Activated naive CD8-positive, alpha-beta T cell (primary cell): ENCODE data around the gene BABAM1.
A peak's percentile ranks its signal among the peaks of the same experiment; 100 is the strongest.

Source experiments
- H3K27ac Mint-ChIP-seq: one replicate; pipeline ENCODE4 v1.8.0; 2021; ENCODE audit warnings: mixed read lengths
- H3K27me3 Mint-ChIP-seq: one replicate; pipeline ENCODE4 v1.8.0; 2021; ENCODE audit warnings: mixed read lengths
- H3K36me3 Mint-ChIP-seq: one replicate; pipeline ENCODE4 v1.8.0; 2021; ENCODE audit warnings: mixed read lengths
- H3K4me1 Mint-ChIP-seq: one replicate; pipeline ENCODE4 v1.8.0; 2021; ENCODE audit warnings: low read depth, mixed read lengths
- H3K4me3 Mint-ChIP-seq: one replicate; pipeline ENCODE4 v1.8.0; 2021; ENCODE audit warnings: mild to moderate bottlenecking, mixed read lengths
- H3K9me3 Mint-ChIP-seq: one replicate; pipeline ENCODE4 v1.8.0; 2021; ENCODE audit warnings: low read depth, mixed read lengths

Gene BABAM1

DNA sequence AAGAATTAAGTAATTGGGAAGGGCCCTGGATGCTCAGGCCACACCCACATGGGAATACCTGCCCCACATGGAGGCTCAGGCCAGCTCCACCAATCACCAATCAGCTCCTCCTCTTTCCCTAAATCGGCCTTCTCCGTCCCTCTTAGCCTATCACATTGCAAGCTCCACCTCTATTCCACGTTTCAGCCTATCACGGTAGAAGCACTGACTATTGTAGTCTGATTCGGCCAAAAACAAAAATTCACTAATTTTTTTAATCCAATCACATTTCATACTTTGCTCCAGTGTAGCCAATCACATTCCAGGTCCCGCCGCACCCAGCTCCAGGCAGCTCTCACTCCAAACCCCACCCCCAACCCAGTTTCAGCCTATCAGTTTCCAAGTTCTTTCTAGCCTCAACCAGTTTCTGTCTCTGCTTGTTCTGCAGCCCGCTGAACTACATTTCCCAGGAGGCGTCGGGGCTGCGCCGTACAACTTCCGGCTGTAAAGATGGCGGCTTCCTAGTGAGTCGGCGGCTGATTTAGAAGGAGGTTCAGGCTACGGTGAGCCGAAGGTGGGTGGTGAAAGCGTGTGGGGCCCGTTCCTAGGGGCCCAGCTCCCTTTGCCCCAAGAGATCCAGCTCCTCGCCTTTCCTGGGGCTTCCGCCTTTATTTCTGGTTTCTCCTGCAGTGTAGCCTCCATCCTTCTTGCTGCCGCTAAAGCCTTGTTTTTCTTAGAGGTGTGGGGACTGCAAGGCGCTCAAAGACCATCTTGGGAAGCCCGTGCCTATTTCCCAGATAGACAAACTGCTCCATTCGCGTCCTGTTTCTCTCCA is at the start of gene BABAM1:
Gene BABAM1 (plus strand): TSS at position 469 of the 814 bp plus-strand sequence. CDS start 1,364 bp downstream, outside the sequence.
- Mint-ChIP-seq H3K4me1 (peaks cover 20% of the 10 kb centered on the region), H3K27me3 (no peaks in the 10 kb centered on the region), H3K4me3 (peak within 1 kb of the TSS; percentile 94), H3K9me3 (no peaks in the 10 kb centered on the region), H3K27ac (peak within 1 kb of the TSS; percentile 82), H3K36me3 (no peaks in the 10 kb centered on the region)

DNA sequence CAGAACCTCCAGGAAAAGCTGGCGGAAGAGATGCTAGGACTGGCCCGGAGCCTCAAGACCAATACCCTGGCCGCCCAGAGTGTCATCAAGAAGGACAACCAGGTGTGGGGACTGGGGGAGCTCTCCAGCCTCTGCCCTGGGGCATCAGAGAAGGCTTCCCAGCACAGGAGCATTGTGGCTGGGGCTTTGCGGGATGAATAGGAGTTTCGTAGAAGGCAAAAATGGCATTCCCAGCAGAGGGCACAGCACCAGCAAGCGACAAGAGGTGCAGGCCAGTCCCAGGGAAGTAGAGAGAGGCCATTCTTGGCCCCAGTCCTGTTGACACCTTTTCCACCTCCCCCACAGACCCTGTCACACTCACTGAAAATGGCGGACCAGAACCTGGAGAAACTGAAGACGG is 48.0 kb upstream of the BABAM1 start:
- H3K4me3 Mint-ChIP-seq = no peak overlapping the region
- peaks cover 5% of the 10 kb centered on the region for H3K36me3 Mint-ChIP-seq
- peak overlapping the region; percentile 34 for H3K27ac Mint-ChIP-seq
- H3K9me3 Mint-ChIP-seq = no peaks in the 10 kb centered on the region
- H3K4me1 Mint-ChIP-seq = peaks cover 7% of the 10 kb centered on the region
- no peaks in the 10 kb centered on the region for H3K27me3 Mint-ChIP-seq

DNA sequence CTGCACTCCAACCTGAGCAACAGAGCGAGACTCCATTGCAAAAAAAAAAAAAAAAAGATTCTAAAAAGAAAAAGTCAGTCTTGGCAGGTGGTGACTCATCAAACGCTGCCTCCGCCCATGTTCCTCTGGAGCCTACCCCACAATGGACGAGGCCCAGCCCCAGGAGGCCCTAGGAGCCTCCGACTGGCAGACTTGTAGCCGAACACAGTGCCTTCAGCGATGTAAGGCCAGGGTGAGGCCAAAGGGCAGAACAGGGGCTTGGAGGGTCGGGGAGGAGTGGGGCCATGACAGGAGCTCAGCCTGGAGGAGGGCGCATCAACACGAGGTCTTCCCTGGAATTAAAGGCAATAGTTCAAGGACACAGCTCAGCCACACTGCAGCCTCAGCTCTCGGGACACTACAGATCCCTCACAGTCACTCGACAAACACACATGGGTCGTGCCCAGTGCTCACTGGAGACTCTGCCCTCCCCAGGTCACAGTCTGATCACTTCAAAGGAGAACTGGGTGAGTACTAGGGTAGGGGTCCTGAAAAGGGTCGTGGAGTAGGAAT is 47.0 kb upstream of the BABAM1 start:
- H3K4me1 Mint-ChIP-seq = no peaks in the 10 kb centered on the region
- H3K36me3 Mint-ChIP-seq = peaks cover 5% of the 10 kb centered on the region
- no peak overlapping the region for H3K4me3 Mint-ChIP-seq
- H3K9me3 Mint-ChIP-seq = no peaks in the 10 kb centered on the region
- H3K27me3 Mint-ChIP-seq = no peaks in the 10 kb centered on the region
- H3K27ac Mint-ChIP-seq = peak overlapping the region; percentile 22

DNA sequence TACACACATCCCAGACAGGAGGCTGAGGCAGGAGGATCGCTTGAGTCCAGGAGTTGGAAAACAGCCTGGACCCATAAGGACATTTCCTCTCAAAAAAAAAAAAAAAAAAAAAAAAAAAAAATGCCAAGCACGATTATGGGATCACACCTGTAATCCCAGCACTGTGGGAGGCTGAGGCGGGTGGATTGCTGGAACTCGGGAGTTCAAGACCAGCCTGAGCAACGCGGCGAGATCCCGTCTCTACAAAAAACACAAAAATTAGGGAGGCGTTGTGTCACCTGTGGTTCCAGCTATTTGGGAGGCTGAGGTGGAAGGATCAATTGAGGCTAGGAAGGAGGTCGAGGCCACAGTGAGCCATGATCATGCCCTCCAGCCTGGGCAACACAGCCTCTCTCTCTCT is 42.2 kb upstream of the BABAM1 start:
- no peak overlapping the region for H3K27ac Mint-ChIP-seq
- H3K4me3 Mint-ChIP-seq = peak overlapping the region; percentile 60

DNA sequence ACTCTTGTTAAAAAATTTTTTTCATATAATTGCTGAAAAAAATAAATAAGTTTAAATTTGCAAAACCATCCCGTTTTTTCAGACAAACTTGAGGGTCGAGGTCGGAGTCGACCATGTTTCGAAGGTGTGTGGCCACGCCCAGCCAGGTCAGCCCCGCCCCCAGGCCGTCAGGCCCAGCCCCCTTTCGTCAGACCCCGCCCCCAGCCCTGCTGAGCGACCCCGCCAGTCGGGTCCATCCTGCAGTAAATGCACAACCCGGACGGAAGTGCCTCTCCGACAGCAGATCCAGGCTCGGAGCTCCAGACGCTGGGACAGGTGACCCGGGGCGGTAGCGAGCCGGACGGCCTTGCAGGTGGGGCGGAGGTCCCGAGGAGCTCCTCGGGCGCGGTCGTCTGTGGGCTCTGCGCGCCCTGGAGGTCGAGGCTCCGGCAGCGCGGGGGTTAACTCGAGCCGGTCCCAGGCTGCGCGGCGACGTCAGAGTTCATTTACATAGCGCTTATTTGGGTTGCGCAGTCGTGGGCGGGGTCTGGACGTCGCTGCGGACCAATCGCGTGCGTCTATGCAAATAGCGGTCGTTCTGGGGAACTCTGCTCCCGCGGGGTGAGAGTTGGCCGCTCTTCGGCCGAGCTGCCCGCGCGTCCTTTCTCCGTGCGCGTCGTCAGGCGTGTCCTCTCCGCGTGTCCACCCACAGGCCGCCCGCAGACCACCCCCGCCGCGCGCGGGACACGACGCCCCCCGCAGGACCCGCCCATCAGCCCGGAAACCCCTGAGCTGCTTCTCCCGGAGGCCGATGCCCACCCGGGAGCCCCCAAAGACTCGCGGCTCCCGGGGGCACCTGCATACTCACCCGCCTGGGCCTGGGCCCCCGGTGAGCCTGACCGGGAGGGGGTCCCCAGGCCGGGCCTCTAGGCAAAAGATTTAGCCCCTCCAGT is 41.0 kb upstream of the BABAM1 start, which contains the start of gene OCEL1:
Gene OCEL1 (plus strand): TSS at position 225 of the 932 bp plus-strand sequence. CDS start 22 bp downstream, at position 247.
- H3K4me1 Mint-ChIP-seq = peaks cover 9% of the 10 kb centered on the region
- H3K27ac Mint-ChIP-seq = peak within 1 kb of the TSS; percentile 89
- no peaks in the 10 kb centered on the region for H3K27me3 Mint-ChIP-seq
- H3K9me3 Mint-ChIP-seq = no peaks in the 10 kb centered on the region
- no peaks in the 10 kb centered on the region for H3K36me3 Mint-ChIP-seq
- H3K4me3 Mint-ChIP-seq = peak within 1 kb of the TSS; percentile 88

More for the DNA sequence above, 42.2 kb upstream of the BABAM1 start:
- Mint-ChIP-seq H3K9me3 (no peaks in the 10 kb centered on the region), H3K36me3 (no peaks in the 10 kb centered on the region), H3K27me3 (no peaks in the 10 kb centered on the region), H3K4me1 (peaks cover 9% of the 10 kb centered on the region)

DNA sequence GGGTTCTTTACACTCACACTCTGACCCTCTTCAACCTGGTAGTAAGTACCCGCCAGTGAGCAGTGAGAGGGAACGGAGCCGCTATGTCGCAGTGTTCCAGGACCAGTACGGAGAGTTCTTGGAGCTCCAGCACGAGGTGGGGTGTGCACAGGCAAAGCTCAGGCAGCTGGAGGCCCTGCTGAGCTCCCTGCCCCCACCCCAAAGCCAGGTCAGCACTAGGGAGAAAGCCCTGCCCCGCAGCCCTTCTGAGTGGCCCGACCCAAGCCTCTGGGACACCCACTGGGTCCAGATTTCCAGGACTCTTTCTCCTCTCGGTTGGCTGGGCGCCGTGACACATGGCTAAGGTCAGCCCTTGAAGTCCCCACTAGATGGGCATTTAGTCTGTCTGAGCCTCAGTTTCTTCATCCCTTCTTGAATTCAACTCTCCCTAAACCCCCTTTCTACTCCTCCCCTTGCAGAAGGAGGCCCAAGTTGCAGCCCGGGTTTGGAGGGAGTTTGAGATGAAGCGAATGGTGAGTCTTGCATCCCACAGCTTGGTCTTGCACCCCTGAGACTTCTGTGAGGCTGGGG is 39.4 kb upstream of the BABAM1 start:
- H3K9me3 Mint-ChIP-seq = no peaks in the 10 kb centered on the region
- H3K27ac Mint-ChIP-seq = no peak overlapping the region
- H3K4me3 Mint-ChIP-seq = no peak overlapping the region
- no peaks in the 10 kb centered on the region for H3K27me3 Mint-ChIP-seq
- H3K4me1 Mint-ChIP-seq = peaks cover 9% of the 10 kb centered on the region
- H3K36me3 Mint-ChIP-seq = no peaks in the 10 kb centered on the region

DNA sequence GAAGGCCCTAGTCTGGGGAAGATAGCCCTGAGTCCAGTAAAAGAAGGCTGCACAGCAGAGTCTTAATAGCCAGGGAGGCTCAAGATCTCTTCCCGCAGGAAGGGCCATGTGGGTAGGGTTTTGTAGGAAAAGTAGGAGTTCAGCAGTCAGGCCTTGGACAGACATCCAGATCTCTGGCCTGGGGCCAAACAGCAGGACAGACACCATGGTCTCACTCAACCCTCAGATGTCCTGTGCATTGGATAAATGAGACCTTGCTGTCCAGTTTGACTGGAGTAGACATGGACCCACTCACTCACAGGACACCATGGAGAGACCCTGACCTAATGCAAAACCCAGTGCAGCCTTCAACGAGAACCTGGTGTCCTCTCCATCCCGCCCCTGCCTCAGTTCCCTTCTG is 37.4 kb upstream of the BABAM1 start:
- Mint-ChIP-seq H3K36me3 (no peaks in the 10 kb centered on the region), H3K27me3 (no peaks in the 10 kb centered on the region), H3K4me1 (peaks cover 15% of the 10 kb centered on the region), H3K27ac (no peak overlapping the region), H3K4me3 (no peak overlapping the region), H3K9me3 (no peaks in the 10 kb centered on the region)

DNA sequence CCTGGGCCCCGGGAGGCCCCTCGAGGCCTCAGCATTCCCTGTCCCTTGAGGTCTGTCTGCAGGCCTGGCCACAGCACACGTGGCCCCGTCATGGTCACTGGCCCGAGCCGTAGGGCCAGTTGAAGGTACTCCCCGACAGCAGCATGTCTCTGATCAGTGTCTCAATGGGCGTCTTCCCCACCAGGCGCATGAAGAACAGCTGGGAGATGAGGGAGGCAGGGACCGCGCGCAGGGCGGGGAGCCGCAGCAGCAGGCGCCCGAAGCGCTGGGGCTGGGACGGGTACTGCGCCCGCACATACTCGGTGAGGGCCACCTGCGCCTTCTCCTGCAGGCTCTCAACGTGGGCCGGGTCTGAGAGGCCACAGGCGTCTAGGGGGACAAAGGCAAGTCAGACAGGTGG is 35.0 kb upstream of the BABAM1 start:
- no peak overlapping the region for H3K4me3 Mint-ChIP-seq
- H3K36me3 Mint-ChIP-seq = no peaks in the 10 kb centered on the region
- peaks cover 9% of the 10 kb centered on the region for H3K4me1 Mint-ChIP-seq
- H3K9me3 Mint-ChIP-seq = no peaks in the 10 kb centered on the region
- no peak overlapping the region for H3K27ac Mint-ChIP-seq
- H3K27me3 Mint-ChIP-seq = no peaks in the 10 kb centered on the region

DNA sequence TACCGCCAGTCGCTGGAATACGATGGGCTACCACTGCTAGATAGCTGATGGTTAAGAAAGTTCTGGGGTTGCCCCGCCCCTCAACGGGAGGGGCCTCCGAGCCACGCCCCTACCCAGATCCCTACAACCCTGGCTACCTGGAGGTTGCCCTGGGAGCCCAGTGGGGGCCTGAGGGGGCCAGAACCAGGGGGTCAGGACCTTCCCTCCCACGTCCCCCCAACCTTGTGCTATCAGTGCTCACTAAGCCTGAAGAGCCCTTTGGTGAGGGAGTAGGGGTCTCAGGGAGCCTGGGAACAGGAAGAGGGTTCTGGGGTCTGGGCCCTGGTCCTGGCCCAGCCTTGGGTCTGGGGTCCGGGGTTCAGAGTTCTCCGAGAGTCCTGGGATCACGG is 32.3 kb upstream of the BABAM1 start:
- H3K36me3 Mint-ChIP-seq = no peaks in the 10 kb centered on the region
- H3K27ac Mint-ChIP-seq = peak overlapping the region; percentile 46
- peak overlapping the region; percentile 78 for H3K4me3 Mint-ChIP-seq
- H3K9me3 Mint-ChIP-seq = no peaks in the 10 kb centered on the region
- H3K27me3 Mint-ChIP-seq = no peaks in the 10 kb centered on the region
- H3K4me1 Mint-ChIP-seq = peaks cover 6% of the 10 kb centered on the region

DNA sequence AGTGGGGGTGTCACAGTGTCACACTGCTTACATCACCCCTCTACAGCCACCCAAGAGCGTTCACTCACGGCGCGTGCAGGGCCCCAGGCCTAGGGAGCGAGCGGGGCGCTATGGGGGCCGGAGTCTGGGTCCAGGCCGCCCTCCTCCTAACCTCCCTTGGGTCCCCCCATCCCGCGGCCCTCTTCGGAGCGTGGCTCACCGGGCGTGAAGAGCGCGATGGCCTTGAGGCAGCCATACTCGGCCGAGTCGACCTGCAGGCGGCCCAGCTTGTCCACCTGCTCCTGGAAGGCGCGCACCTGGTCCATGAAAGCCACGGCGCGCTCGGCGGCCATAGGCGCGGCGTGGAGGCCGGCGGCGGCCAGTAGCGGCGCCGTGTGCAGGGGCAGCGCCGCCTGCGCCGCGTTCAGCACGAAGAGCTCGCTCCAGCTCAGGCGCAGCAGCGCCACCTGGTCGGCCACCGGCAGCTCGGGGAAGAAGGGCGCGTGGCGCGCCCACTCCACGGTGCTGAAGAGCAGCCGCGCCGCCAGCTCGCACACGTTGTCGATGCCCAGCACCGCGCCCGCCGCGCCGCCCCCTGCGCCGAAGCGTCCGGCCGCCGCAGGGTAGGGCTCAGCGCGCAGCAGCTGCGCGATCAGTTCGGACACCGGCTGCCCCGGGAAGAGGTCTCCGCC is 31.8 kb upstream of the BABAM1 start:
- Mint-ChIP-seq H3K4me3 (peak overlapping the region; percentile 78), H3K36me3 (no peaks in the 10 kb centered on the region), H3K27me3 (no peaks in the 10 kb centered on the region), H3K4me1 (peaks cover 6% of the 10 kb centered on the region), H3K27ac (peak overlapping the region; percentile 46), H3K9me3 (no peaks in the 10 kb centered on the region)

DNA sequence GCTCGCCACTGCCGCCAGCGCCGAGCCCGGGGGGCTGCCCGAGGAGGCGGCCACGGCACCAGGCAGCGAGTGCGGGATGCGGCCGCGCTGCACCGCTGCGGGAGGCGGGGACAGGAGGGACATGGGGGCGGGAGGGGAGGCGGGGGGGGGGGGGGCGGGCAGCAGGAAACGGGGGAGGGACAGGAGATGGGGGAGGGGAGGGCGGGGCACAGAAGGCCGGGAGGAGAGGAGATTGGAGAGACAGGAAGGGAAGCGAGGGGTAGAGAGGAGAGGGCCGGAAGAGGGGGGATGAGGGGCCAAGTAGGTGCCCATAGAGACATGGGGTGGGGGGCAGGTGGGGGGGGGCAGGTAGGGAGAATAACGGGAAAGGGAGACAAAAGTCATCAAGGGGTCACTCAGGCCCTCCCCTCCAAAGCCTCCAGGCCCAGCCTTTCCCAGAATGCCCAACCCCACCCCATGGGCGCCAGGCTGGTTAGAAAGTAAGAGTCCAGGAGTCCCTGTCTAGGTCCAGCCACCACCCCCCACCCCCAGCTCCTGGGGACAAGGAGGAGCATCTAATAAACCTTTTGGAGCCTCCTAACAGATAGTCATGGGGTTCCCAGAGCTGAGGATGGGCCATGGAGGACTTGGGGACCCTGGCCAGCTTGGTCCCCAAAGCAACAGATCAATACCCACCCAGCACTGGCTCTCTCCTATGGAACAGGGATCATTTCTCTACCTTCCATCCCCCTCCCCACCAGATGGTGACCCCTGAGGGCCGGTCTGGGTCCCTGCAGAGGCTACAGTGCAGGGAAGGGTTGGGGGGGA is 31.1 kb upstream of the BABAM1 start:
- no peaks in the 10 kb centered on the region for H3K27me3 Mint-ChIP-seq
- H3K36me3 Mint-ChIP-seq = no peaks in the 10 kb centered on the region
- H3K4me1 Mint-ChIP-seq = peaks cover 6% of the 10 kb centered on the region
- no peak overlapping the region for H3K4me3 Mint-ChIP-seq
- no peaks in the 10 kb centered on the region for H3K9me3 Mint-ChIP-seq
- no peak overlapping the region for H3K27ac Mint-ChIP-seq

DNA sequence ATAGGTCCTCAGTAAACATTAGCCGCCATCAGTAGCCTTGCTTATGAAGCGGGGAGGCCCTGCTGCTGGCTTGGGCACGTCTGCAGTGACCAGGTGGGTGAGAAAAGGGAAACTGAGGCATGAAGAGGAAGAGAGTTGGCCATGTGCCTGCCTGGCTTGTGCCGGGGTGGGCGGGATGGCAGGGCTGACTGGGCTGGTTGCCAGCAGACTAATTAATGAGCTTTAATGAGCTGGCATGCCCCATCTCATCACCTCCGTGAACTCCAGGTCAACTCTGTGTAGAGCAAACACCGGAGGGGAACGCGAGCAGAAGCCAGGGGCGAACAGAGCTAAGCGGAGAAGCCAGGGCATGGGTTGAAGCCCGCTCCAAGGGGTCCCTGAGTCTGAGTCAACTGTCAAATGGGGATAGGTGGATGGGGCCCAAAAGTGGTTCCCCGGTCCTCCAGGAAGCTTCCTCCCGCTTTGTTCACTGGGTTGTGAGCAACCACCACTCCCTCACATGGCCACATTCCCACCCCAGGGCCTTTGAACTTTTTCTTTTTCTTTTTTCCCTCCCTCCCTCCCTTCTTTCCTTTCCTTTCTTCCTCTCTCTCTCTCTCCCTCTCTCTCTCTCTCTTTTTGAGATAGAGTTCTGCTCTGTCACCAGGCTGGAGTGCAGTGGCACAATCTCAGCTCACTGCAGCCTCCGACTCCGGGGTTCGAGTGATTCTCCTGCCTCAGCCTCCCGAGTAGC is 30.3 kb upstream of the BABAM1 start:
- Mint-ChIP-seq H3K27me3 (no peaks in the 10 kb centered on the region), H3K4me1 (peaks cover 6% of the 10 kb centered on the region), H3K9me3 (no peaks in the 10 kb centered on the region), H3K4me3 (peak overlapping the region; percentile 52), H3K36me3 (no peaks in the 10 kb centered on the region), H3K27ac (no peak overlapping the region)
